Ectodermal cell (in vitro differentiated cells): ENCODE data around the gene ADAMTSL2.

Experiments
- H3K27ac ChIP-seq: 2 replicates; pipeline ENCODE4 v1.7.0; 2013; ENCODE audit warnings: mild to moderate bottlenecking, low read depth, low read length; ENCODE audit not compliant: insufficient read depth, poor library complexity, severe bottlenecking
- H3K27me3 ChIP-seq: 2 replicates; pipeline ENCODE4 v1.7.0; 2013; ENCODE audit warnings: mild to moderate bottlenecking, low read length; ENCODE audit not compliant: insufficient read depth, control insufficient read depth, poor library complexity, severe bottlenecking
- H3K36me3 ChIP-seq: one replicate; pipeline ENCODE4 v1.7.0; 2013; ENCODE audit warnings: low read length; ENCODE audit not compliant: control insufficient read depth, insufficient read depth
- H3K4me1 ChIP-seq: one replicate; pipeline ENCODE4 v1.7.0; 2013; ENCODE audit warnings: low read length; ENCODE audit not compliant: control insufficient read depth, insufficient read depth
- H3K4me3 ChIP-seq: 2 replicates; pipeline ENCODE4 v1.7.0; 2013; ENCODE audit warnings: low read depth, low read length, control low read depth; ENCODE audit not compliant: insufficient read depth
- H3K9me3 ChIP-seq: 2 replicates; pipeline ENCODE4 v1.7.0; 2013; ENCODE audit warnings: mild to moderate bottlenecking, low read length, moderate library complexity; ENCODE audit not compliant: control insufficient read depth
- WGBS, 2 experiments: methylation state at CpG; one replicate each; pipeline ENCODE4 v1.1.7; 2013; ENCODE audit warnings: missing lambda C conversion rate in 2 of 2; 5-methylcytosine and 5-hydroxymethylcytosine counted together

Gene ADAMTSL2

DNA sequence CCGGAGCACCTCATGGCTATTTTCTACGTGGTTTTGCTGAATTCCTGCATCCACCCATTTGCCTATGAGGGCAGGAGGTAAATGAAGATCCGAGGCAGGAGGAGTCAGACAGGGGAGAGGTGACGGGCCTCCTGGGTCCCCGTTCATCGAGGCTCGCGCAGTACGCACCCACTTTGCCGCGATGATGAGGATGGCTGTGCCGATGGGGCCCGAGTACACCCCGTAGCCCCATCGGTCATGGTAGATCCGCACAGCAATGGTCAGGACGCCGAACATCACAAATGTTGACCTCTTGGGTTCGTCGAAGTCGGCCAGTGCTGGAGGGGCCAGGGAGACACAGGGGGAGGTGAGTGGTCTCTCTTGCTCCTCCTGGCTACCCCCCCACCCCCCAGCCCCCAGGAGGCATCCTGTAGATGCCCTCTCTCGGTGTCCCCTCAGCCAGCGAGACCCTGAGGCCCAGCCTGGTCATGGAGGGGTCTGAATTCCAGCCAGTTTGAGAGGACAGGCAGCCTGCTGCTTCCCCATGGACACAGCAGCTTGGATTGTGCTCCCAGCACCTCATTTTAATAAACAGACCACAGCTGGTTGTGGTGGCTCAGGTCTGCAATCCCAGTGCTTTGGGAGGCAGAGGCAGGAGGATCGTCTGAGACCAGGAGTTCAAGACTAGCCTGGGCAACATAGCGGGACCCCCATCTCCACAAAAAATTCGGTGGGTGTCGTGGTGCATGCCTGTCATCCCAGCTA lies 15.6 kb upstream of the ADAMTSL2 start:
- peaks cover 4% of the 10 kb centered on the region for H3K4me1 ChIP-seq
- no peaks in the 10 kb centered on the region for H3K9me3 ChIP-seq
- H3K27me3 ChIP-seq, result no peaks in the 10 kb centered on the region
- no peak overlapping the region for H3K27ac ChIP-seq
- WGBS, 2 experiments, result 95 to 96% methylated on average over 27 of the region's 27 CpGs
- H3K36me3 ChIP-seq, result no peaks in the 10 kb centered on the region
- H3K4me3 ChIP-seq, result no peak overlapping the region

GRCh38 chr9:133519693-133520092 lies 14.8 kb upstream of the ADAMTSL2 start:
- Histone ChIP-seq H3K36me3 (no peaks in the 10 kb centered on the region), H3K9me3 (no peaks in the 10 kb centered on the region), H3K4me1 (peaks cover under 1% of the 10 kb centered on the region), H3K27ac (no peak overlapping the region), H3K4me3 (no peak overlapping the region), H3K27me3 (no peaks in the 10 kb centered on the region)
- WGBS, 2 experiments, result 84 to 85% methylated on average over 7 of the region's 7 CpGs

- Histone ChIP-seq H3K4me3 (no peak overlapping the region), H3K9me3 (no peaks in the 10 kb centered on the region), H3K4me1 (no peaks in the 10 kb centered on the region), H3K36me3 (no peaks in the 10 kb centered on the region), H3K27ac (no peak overlapping the region), H3K27me3 (no peaks in the 10 kb centered on the region)
- 93% methylated on average over 24 of the region's 24 CpGs for WGBS, 2 experiments
Measured at GRCh38 chr9:133520121-133520835, 14.2 kb upstream of the ADAMTSL2 start.

DNA sequence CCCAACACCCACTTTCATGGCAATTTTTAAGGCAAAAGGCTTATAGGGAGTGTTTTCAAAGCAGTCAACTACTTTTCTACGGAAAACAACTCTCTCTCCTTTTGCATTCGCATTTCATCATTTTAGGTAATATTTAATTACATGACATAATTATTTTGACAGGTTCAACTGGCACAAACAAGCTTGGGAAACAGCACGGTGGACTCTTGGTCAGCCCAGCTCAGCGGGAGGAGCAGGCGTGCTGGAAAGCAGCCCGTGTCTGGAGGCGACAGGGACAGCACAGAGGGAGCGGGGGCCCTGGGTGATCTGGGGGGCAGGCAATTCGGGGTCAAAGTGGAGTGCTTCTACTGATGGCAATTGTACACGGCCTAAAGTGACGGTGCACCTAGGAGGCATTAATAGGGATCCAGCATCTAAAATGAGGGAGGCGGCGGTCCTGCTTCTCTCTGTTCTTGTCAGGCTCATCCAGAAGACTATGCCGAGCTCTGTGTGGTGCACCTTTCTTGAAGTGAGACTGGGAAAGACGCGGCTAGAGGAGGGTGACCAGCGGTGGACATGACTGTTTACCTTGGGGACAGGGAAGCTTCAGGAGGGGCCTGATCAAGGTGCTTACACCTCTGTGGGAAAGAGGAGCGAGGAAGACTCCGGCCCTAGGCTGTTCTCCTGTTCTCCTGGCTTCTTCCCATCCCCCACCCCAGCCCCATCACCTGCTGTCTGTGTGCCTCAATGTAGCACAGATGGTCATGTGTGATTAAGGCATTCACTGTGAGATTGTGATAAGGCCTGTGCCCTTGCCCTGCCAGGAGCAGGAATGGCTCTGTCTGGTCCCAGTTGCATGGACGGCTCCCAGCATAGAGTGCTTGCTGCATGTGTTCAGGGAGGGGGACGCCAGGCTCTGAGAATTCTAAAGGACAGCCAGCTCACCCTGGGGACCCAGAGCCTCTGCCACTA lies 13.1 kb upstream of the ADAMTSL2 start:
- Histone ChIP-seq H3K36me3 (no peaks in the 10 kb centered on the region), H3K9me3 (no peaks in the 10 kb centered on the region), H3K4me3 (no peak overlapping the region), H3K27me3 (no peaks in the 10 kb centered on the region), H3K27ac (no peak overlapping the region), H3K4me1 (peaks cover 6% of the 10 kb centered on the region)
- 89 to 92% methylated on average over 19 to 21 of the region's 21 CpGs for WGBS, 2 experiments

DNA sequence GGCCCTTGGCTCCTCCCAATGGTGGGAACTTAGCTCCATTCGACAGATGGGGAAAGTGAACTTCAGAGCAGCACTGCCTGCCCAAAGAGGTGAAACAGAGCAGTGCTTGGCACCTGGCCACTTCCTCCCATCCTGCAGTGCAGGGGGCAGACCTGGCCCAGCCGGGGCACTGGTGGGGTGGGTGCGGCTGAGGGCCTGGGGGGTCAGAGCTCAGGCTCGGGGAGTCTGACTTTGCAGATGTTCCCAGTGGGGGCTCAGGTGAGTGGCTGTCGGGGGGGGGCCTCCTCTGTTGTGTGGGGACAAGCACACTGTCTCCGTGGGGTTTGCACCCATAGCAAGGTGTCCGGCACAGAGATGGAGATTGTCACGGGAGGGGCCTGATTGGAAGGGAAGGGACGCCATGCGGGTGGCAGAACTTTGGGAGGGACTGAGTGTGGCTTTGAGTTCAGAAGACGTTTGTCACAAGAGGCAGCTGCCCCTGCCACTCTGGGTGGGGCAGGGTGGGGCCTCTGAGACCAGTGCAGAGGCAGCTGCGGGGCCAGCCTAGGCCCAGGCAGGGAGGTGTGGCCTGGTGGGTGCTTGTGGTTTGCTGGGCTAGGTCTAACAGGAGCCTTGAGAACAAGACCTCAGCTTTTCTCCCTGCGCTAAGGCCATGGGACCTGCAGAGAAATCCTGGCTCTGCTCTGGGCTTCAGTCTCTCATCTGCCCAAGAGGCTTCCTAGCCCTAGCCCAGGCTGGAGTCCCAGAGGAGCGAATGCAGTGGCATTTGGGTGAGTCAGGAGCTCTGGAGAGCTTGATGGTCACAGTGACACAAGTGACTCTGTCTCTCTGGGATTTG lies 12.2 kb upstream of the ADAMTSL2 start:
- no peaks in the 10 kb centered on the region for H3K36me3 ChIP-seq
- H3K27ac ChIP-seq, result no peak overlapping the region
- H3K4me1 ChIP-seq, result peaks cover 15% of the 10 kb centered on the region
- 89 to 90% methylated on average over 14 of the region's 14 CpGs for WGBS, 2 experiments
- no peak overlapping the region for H3K4me3 ChIP-seq
- H3K9me3 ChIP-seq, result no peaks in the 10 kb centered on the region
- no peaks in the 10 kb centered on the region for H3K27me3 ChIP-seq

- Histone ChIP-seq H3K4me1 (peaks cover 22% of the 10 kb centered on the region), H3K36me3 (no peaks in the 10 kb centered on the region), H3K9me3 (no peaks in the 10 kb centered on the region), H3K27ac (no peak overlapping the region), H3K4me3 (no peak overlapping the region), H3K27me3 (no peaks in the 10 kb centered on the region)
- WGBS, 2 experiments, result 88 to 89% methylated on average over 8 of the region's 8 CpGs
Measured at GRCh38 chr9:133523106-133523505, 11.4 kb upstream of the ADAMTSL2 start.

DNA sequence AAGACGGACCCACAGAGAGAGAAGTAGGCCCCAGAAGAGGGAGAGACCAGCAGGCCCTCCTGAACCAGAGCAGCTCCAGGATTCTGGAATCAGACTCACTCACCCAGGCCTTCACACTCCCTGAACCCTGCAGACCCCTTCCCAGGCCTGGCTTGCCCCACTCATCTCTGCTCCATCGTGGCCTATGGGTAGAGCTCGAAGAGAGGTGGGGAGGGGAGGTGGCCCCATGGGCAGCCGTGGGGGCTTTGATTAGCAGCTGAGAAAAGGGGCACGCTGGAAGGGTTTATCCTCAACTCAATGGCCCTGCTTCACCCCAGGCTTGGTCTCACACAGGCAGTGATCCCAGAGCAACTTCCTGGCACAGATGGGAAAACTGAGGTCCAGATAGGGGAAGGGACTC lies 10.4 kb upstream of the ADAMTSL2 start:
- no peak overlapping the region for H3K27ac ChIP-seq
- 91 to 93% methylated on average over 5 of the region's 5 CpGs for WGBS, 2 experiments

DNA sequence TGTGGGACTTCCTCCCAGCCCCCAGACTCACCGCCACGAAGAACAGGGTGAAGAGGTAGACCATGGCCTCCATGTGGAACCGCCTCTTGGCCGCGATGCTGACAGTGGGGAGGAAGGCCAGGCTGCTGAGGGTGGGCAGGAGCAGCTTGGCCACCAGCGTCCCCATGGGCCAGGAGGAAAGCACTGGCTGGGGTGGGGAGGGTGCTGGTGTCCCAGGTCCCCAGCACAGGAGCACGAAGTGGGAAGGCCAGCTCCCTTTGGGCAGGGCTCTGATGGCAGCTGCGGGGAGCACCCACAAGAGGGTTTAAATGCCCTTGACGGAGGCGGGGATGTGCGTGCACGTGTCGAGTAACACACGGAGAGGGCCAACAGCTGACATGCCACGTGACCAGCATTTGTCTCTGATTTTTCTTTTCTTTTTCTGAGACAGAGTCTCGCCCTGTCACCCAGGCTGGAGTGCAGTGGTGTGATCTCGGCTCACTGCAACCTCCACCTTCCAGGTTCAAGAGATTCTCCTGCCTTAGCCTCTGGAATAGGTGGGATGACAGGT lies 9.8 kb upstream of the ADAMTSL2 start, which contains the start of gene MYMK:
Gene MYMK, minus strand, starts transcription at position 281 of the 550 bp plus-strand sequence. Its CDS starts 115 bp downstream, at position 166.
- peaks cover 4% of the 10 kb centered on the region for H3K27me3 ChIP-seq
- H3K4me3 ChIP-seq, result no peak within 1 kb of the TSS
- no peaks in the 10 kb centered on the region for H3K36me3 ChIP-seq
- 93 to 94% methylated on average over 17 of the region's 17 CpGs for WGBS, 2 experiments
- no peaks in the 10 kb centered on the region for H3K9me3 ChIP-seq
- H3K4me1 ChIP-seq, result peaks cover 37% of the 10 kb centered on the region
- H3K27ac ChIP-seq, result no peak within 1 kb of the TSS

More for the DNA sequence above, 10.4 kb upstream of the ADAMTSL2 start:
- Histone ChIP-seq H3K4me3 (no peak overlapping the region), H3K9me3 (no peaks in the 10 kb centered on the region), H3K27me3 (peaks cover 4% of the 10 kb centered on the region), H3K36me3 (no peaks in the 10 kb centered on the region), H3K4me1 (peaks cover 33% of the 10 kb centered on the region)

GRCh38 chr9:133525677-133526076 lies 8.8 kb upstream of the ADAMTSL2 start:
- peaks cover 4% of the 10 kb centered on the region for H3K27me3 ChIP-seq
- no peaks in the 10 kb centered on the region for H3K9me3 ChIP-seq
- H3K4me1 ChIP-seq, result peaks cover 37% of the 10 kb centered on the region
- no peak overlapping the region for H3K4me3 ChIP-seq
- no peaks in the 10 kb centered on the region for H3K36me3 ChIP-seq
- 66 to 71% methylated on average over 8 of the region's 8 CpGs for WGBS, 2 experiments
- H3K27ac ChIP-seq, result no peak overlapping the region
